H1 (cell line): ENCODE results near the gene IGFBP3. TPM values are rescaled to one million over a fixed set of nuclear protein-coding genes. Genes with fewer than 3 reads are reported as not detected.
A peak's percentile ranks its signal among the peaks of the same experiment; 100 is the strongest.

Experiments used
- CTCF ChIA-PET: fragments of 300-600 bp; sonication (Branson Sonifier 250); formaldehyde crosslinking; loops from one replicate; lab custom pipeline; 2021; ENCODE audit not compliant: partially characterized antibody; lab: Charles Lee
- POLR2A ChIA-PET: fragments of 300-600 bp; sonication (Branson Sonifier 250); formaldehyde crosslinking; loops from one replicate; lab custom pipeline; 2021; ENCODE audit warnings: inconsistent platforms; ENCODE audit not compliant: partially characterized antibody; lab: Charles Lee
- DNase-seq, 2 experiments: peaks; one replicate each; pipeline versions ENCODE4 v3.0.0 to v3.0.0-alpha.2; 2010 to 2022; ENCODE audit warnings: low spot score in 2 of 2, low read depth in 1 of 2, mixed read lengths in 1 of 2
- FAIRE-seq: peaks from 2 replicates; lab custom pipeline; 2011; peaks lifted over from hg19 to GRCh38; lab: Jason Lieb, UNC
- H2AFZ ChIP-seq: 2 replicates; pipeline ENCODE4 v1.8.1; 2012; ENCODE audit warnings: low read length, inconsistent platforms
- H2AK5ac ChIP-seq: 2 replicates; pipeline ENCODE4 v1.6.1; 2013; ENCODE audit warnings: low read depth, low read length
- H2BK120ac ChIP-seq: replicated peaks from 2 replicates; pipeline ENCODE3; 2013; ENCODE audit warnings: low read depth, low read length, inconsistent platforms
- H2BK12ac ChIP-seq: 2 replicates; pipeline ENCODE4 v1.6.1; 2013; ENCODE audit warnings: low read depth, low read length
- H2BK15ac ChIP-seq: 2 replicates; pipeline ENCODE4 v1.6.1; 2013; ENCODE audit warnings: low read length
- H2BK20ac ChIP-seq: 2 replicates; pipeline ENCODE4 v1.6.1; 2013; ENCODE audit warnings: low read length
- H2BK5ac ChIP-seq: 2 replicates; pipeline ENCODE4 v1.6.1; 2013; ENCODE audit warnings: low read depth, low read length
- H3K14ac ChIP-seq: 2 replicates; pipeline ENCODE4 v1.6.1; 2013; ENCODE audit warnings: inconsistent platforms; ENCODE audit not compliant: insufficient read length
- H3K18ac ChIP-seq: 2 replicates; pipeline ENCODE4 v1.6.1; 2013; ENCODE audit warnings: low read length; ENCODE audit errors: extremely low read depth
- H3K23ac ChIP-seq: 2 replicates; pipeline ENCODE4 v1.6.1; 2013; ENCODE audit warnings: inconsistent platforms; ENCODE audit not compliant: insufficient read length
- H3K23me2 ChIP-seq: 2 replicates; pipeline ENCODE4 v1.6.1; 2013; ENCODE audit warnings: low read depth, low read length
- H3K27ac ChIP-seq: 2 replicates; pipeline ENCODE4 v1.6.1; 2011; ENCODE audit warnings: low read depth, low read length, inconsistent platforms
- H3K27me3 ChIP-seq, 4 experiments: replicated peaks in 1 of 4; 1 replicate in 1 of 4; 2 replicates in 3 of 4; pipeline versions ENCODE4 v1.6.1 to v1.8.1; 2011 to 2013; ENCODE audit warnings: low read length in 3 of 4, mild to moderate bottlenecking in 3 of 4, inconsistent platforms in 2 of 4, mixed read lengths in 2 of 4, moderate library complexity in 1 of 4; ENCODE audit not compliant: control insufficient read depth in 3 of 4, insufficient read depth in 3 of 4; ENCODE audit errors: extremely low read depth in 1 of 4
- H3K36me3 ChIP-seq, 4 experiments: 2 replicates each; pipeline versions ENCODE4 v1.6.1 to v1.8.1; 2011 to 2013; ENCODE audit warnings: mild to moderate bottlenecking in 4 of 4, low read length in 3 of 4, moderate library complexity in 2 of 4, control low read depth in 1 of 4, inconsistent platforms in 1 of 4; ENCODE audit not compliant: insufficient read depth in 4 of 4, control insufficient read depth in 2 of 4
- H3K4ac ChIP-seq: replicated peaks from 2 replicates; pipeline ENCODE3; 2013; ENCODE audit warnings: low read length, low read depth, mixed read lengths, inconsistent platforms; ENCODE audit not compliant: insufficient read length
- H3K4me1 ChIP-seq, 4 experiments: replicated peaks in 1 of 4; 1 replicate in 1 of 4; 2 replicates in 3 of 4; pipeline versions ENCODE4 v1.6.1 to v1.8.1; 2011 to 2013; ENCODE audit warnings: low read length in 3 of 4, inconsistent platforms in 2 of 4, mixed read lengths in 1 of 4; ENCODE audit not compliant: insufficient read depth in 4 of 4, control insufficient read depth in 3 of 4
- H3K4me2 ChIP-seq, 2 experiments: 2 replicates each; pipeline versions ENCODE4 v1.6.1 to v1.8.1; 2011 to 2013; ENCODE audit warnings: low read depth in 2 of 2, low read length in 2 of 2, control low read depth in 1 of 2, inconsistent platforms in 1 of 2, mild to moderate bottlenecking in 1 of 2; ENCODE audit not compliant: insufficient read depth in 1 of 2
- H3K4me3 ChIP-seq, 4 experiments: fragments of 200-600, 300-600 bp in 1 of 4; sonication (generic), shearing (Covaris generic), sonication (Bioruptor Twin) in 1 of 4; 2 replicates each; pipeline versions ENCODE4 v1.5.1 to v1.8.1; 2011 to 2016; ENCODE audit warnings: low read length in 4 of 4, low read depth in 3 of 4, control low read depth in 2 of 4, inconsistent platforms in 2 of 4, mild to moderate bottlenecking in 2 of 4, mixed read lengths in 1 of 4, moderate library complexity in 1 of 4; ENCODE audit not compliant: insufficient read depth in 2 of 4; ENCODE audit errors: extremely low read depth in 1 of 4
- H3K56ac ChIP-seq: replicated peaks from 2 replicates; pipeline ENCODE3; 2013; ENCODE audit warnings: low read depth, mild to moderate bottlenecking, mixed read lengths, low read length, inconsistent platforms; ENCODE audit not compliant: insufficient read length
- H3K79me1 ChIP-seq: 2 replicates; pipeline ENCODE4 v1.6.1; 2013; ENCODE audit warnings: low read depth, low read length, control low read depth
- H3K79me2 ChIP-seq, 2 experiments: 2 replicates each; pipeline versions ENCODE4 v1.6.1 to v1.8.1; 2012 to 2013; ENCODE audit warnings: low read length in 2 of 2, mild to moderate bottlenecking in 2 of 2, inconsistent platforms in 1 of 2; ENCODE audit not compliant: insufficient read depth in 2 of 2, control insufficient read depth in 1 of 2
- H3K9ac ChIP-seq, 4 experiments: replicated peaks in 1 of 4; 1 replicate in 1 of 4; 2 replicates in 3 of 4; pipeline versions ENCODE4 v1.6.1 to v1.8.1; 2011 to 2013; ENCODE audit warnings: low read depth in 3 of 4, low read length in 3 of 4, control low read depth in 2 of 4, mild to moderate bottlenecking in 2 of 4, moderate library complexity in 2 of 4, inconsistent platforms in 1 of 4; ENCODE audit errors: extremely low read depth in 1 of 4
- H3K9me3 ChIP-seq, 2 experiments: 2 replicates each; pipeline versions ENCODE4 v1.6.1 to v1.8.1; 2012 to 2013; ENCODE audit warnings: mild to moderate bottlenecking in 2 of 2, moderate library complexity in 2 of 2, control low read depth in 1 of 2, inconsistent platforms in 1 of 2, low read depth in 1 of 2, low read length in 1 of 2, mixed read lengths in 1 of 2; ENCODE audit not compliant: insufficient read depth in 2 of 2
- H4K20me1 ChIP-seq, 2 experiments: replicated peaks in 1 of 2; 2 replicates each; pipeline versions ENCODE3 to v1.8.1; 2011 to 2013; ENCODE audit warnings: inconsistent platforms in 2 of 2, low read length in 2 of 2, mild to moderate bottlenecking in 1 of 2; ENCODE audit not compliant: insufficient read depth in 2 of 2, control insufficient read depth in 1 of 2
- H4K5ac ChIP-seq: 2 replicates; pipeline ENCODE4 v1.6.1; 2013; ENCODE audit warnings: low read length, low read depth, mixed read lengths, inconsistent platforms; ENCODE audit not compliant: insufficient read length
- H4K8ac ChIP-seq: 2 replicates; pipeline ENCODE4 v1.8.0; 2013; ENCODE audit warnings: mild to moderate bottlenecking, moderate library complexity, low read length, inconsistent platforms; ENCODE audit not compliant: insufficient read depth; ENCODE audit errors: extremely low read depth
- H4K91ac ChIP-seq: replicated peaks from 2 replicates; pipeline ENCODE3; 2013; ENCODE audit warnings: low read length, mixed read lengths, inconsistent platforms; ENCODE audit not compliant: insufficient read length
- BRCA1 ChIP-seq: IDR thresholded peaks from 2 replicates; pipeline ENCODE4 v1.6.1; 2012; ENCODE audit warnings: low read depth, low read length, improper control_type of control experiment
- EGR1 ChIP-seq: IDR thresholded peaks from 2 replicates; pipeline ENCODE4 v1.6.1; 2011; ENCODE audit warnings: low read depth, low read length, borderline replicate concordance
- FOSL1 ChIP-seq: IDR thresholded peaks from 2 replicates; pipeline ENCODE4 v1.6.1; 2011; ENCODE audit warnings: mild to moderate bottlenecking, low read depth, low read length, moderate library complexity; ENCODE audit not compliant: insufficient read depth
- GABPA ChIP-seq: IDR thresholded peaks from 2 replicates; pipeline ENCODE4 v1.6.1; 2011; ENCODE audit warnings: mild to moderate bottlenecking, low read length, moderate library complexity, borderline replicate concordance; ENCODE audit not compliant: insufficient read depth
- JUN ChIP-seq: IDR thresholded peaks from 2 replicates; pipeline ENCODE4 v1.6.1; 2011; ENCODE audit warnings: low read depth, mild to moderate bottlenecking, improper control_type of control experiment, low read length
- RXRA ChIP-seq: IDR thresholded peaks from 2 replicates; pipeline ENCODE4 v1.6.1; 2011; ENCODE audit warnings: low read depth, mild to moderate bottlenecking, low read length, moderate library complexity; ENCODE audit not compliant: insufficient read depth
- SIN3A ChIP-seq, 2 experiments: IDR thresholded peaks in 1 of 2; conservative IDR thresholded peaks in 1 of 2; 2 replicates each; pipeline ENCODE4 v1.6.1; 2011 to 2012; ENCODE audit warnings: low read length in 2 of 2, improper control_type of control experiment in 1 of 2, low read depth in 1 of 2, mild to moderate bottlenecking in 1 of 2
- TAF1 ChIP-seq: IDR thresholded peaks from 2 replicates; pipeline ENCODE4 v1.6.1; 2011; ENCODE audit warnings: mild to moderate bottlenecking, low read depth, low read length
- WGBS, 2 experiments: shearing (Covaris generic) in 1 of 2; methylation state at CpG; one replicate each; pipeline versions ENCODE4 v1.1.6 to v1.1.7; 2013 to 2015; ENCODE audit warnings: low lambda C conversion rate in 2 of 2, mixed read lengths in 2 of 2, inconsistent platforms in 1 of 2, low coverage in 1 of 2, missing lambda C conversion rate in 1 of 2; ENCODE audit not compliant: insufficient replicate concordance in 2 of 2, insufficient coverage in 1 of 2, insufficient read length in 1 of 2; ENCODE audit errors: extremely low coverage in 1 of 2, missing lambda C conversion rate in 1 of 2; 5-methylcytosine and 5-hydroxymethylcytosine counted together
- polyA plus RNA-seq, 7 experiments: library from polyadenylated mRNA; depleted of rRNA in 3 of 7; stranded (reverse) in 5 of 7; unstranded in 2 of 7; fragments of >200 nt in 5 of 7; fragments of 200-250 nt in 2 of 7; gene quantifications; 1 replicate in 5 of 7; 2 replicates in 1 of 7; 4 replicates in 1 of 7; pipeline versions ENCODE4 v1.2.1 to v1.2.3, GENCODE V29; 2011 to 2013; ENCODE audit warnings: missing spikeins in 2 of 7, mixed read lengths in 2 of 7
- total RNA-seq: library from RNA; stranded (reverse); fragmentation: NEBNext Ultra II Directional; extraction: Animal tissue kit (Norgen Biotek cat#: 25700); gene quantifications from 2 replicates; pipeline ENCODE4 v1.2.1, GENCODE V29; 2021
- TF ChIP-seq, protein P1 (sequence below): IDR thresholded peaks from 2 replicates; pipeline ENCODE4 v1.6.1; 2012; ENCODE audit warnings: inconsistent platforms
- TF ChIP-seq, protein P2 (sequence below): IDR thresholded peaks from 2 replicates; pipeline ENCODE4 v1.6.1; 2012; ENCODE audit warnings: inconsistent platforms

IGFBP3 gene
- total and polyA plus RNA-seq, 2 of the 8 experiments (the other 6 are each of a cell fraction or from before 2014, with no cell fraction given): 5.5 to 12.1 TPM

DNA sequence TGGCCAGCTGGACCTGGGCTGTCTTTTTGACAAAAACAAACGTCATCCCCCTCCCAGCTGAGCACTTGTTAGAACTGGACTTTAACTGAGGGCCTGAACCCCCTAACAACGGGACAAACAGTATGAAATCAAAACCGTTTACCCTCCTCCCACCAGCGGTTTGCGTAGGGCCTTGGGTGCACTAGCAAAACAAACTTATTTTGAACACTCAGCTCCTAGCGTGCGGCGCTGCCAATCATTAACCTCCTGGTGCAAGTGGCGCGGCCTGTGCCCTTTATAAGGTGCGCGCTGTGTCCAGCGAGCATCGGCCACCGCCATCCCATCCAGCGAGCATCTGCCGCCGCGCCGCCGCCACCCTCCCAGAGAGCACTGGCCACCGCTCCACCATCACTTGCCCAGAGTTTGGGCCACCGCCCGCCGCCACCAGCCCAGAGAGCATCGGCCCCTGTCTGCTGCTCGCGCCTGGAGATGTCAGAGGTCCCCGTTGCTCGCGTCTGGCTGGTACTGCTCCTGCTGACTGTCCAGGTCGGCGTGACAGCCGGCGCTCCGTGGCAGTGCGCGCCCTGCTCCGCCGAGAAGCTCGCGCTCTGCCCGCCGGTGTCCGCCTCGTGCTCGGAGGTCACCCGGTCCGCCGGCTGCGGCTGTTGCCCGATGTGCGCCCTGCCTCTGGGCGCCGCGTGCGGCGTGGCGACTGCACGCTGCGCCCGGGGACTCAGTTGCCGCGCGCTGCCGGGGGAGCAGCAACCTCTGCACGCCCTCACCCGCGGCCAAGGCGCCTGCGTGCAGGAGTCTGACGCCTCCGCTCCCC, 32.7 kb downstream of the IGFBP3 start, which contains the start of gene IGFBP1:
Gene IGFBP1 (plus strand): TSS at position 304 of the 808 bp plus-strand sequence. CDS start 165 bp downstream, at position 469.
- Histone ChIP-seq H3K14ac (no peak within 1 kb of the TSS), H2BK20ac (no peak within 1 kb of the TSS; the same call in 1 of the 2 replicates), H4K5ac (no peak within 1 kb of the TSS), H3K27me3 (peaks cover 23 to 42% (median 35%) of the 10 kb centered on the region in 4 experiments), H3K79me2 (no peaks in the 10 kb centered on the region), H3K56ac (no peak within 1 kb of the TSS), H2BK15ac (no peak within 1 kb of the TSS), H3K9ac (peak within 1 kb of the TSS in 1 of 4 experiments; percentile 51; a peak in 1 of 7 replicates), H3K4ac (no peak within 1 kb of the TSS), H2BK120ac (no peak within 1 kb of the TSS), H2AK5ac (no peak within 1 kb of the TSS), H2BK5ac (no peak within 1 kb of the TSS), H3K23me2 (peaks cover 11% of the 10 kb centered on the region; the same call in 1 of the 2 replicates), H3K79me1 (no peaks in the 10 kb centered on the region), H3K4me3 (peak within 1 kb of the TSS; percentile 36 to 60 (median 44); a peak in 7 of 8 replicates), H4K91ac (no peak within 1 kb of the TSS), H2AFZ (no peak within 1 kb of the TSS), H4K20me1 (no peaks in the 10 kb centered on the region), H3K36me3 (no peaks in the 10 kb centered on the region), H3K23ac (no peak within 1 kb of the TSS), H3K18ac (no peak within 1 kb of the TSS; the same call in none of the 2 replicates), H3K27ac (no peak within 1 kb of the TSS), H2BK12ac (peak within 1 kb of the TSS; percentile 80; the same call in 1 of the 2 replicates), H3K4me1 (peaks cover 2 to 15% (median 9%) of the 10 kb centered on the region in 4 experiments), H3K4me2 (peak within 1 kb of the TSS; percentile 92 to 94), H4K8ac (no peak within 1 kb of the TSS), H3K9me3 (no peaks in the 10 kb centered on the region)
- no peak for FAIRE-seq
- DNase-seq: peak in 1 of 2 experiments; percentile 60
- ChIA-PET CTCF (interaction anchor here (0.5 to 3.8 kb wide), 8 partner anchors 17 to 1330 kb away, joined by 3 to 22 read pairs (median 5); no protein-coding TSS in a partner anchor), POLR2A (interaction anchor here (1.1 kb wide), 1 partner anchor 33 kb away, joined by 5 read pairs; the partner anchor contains the start of gene IGFBP3)
- 10% methylated on average over 49 of the region's 73 CpGs; no CpG with 5 or more reads in 1 of the 2 experiments for WGBS, 2 experiments
- no peak for TF ChIP-seq TAF1
- TF ChIP-seq, protein P1, sequence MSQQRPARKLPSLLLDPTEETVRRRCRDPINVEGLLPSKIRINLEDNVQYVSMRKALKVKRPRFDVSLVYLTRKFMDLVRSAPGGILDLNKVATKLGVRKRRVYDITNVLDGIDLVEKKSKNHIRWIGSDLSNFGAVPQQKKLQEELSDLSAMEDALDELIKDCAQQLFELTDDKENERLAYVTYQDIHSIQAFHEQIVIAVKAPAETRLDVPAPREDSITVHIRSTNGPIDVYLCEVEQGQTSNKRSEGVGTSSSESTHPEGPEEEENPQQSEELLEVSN: peak; percentile 80
- TF ChIP-seq, protein P2, sequence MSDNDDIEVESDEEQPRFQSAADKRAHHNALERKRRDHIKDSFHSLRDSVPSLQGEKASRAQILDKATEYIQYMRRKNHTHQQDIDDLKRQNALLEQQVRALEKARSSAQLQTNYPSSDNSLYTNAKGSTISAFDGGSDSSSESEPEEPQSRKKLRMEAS: peak; percentile 90
- 0 out of 2 replicates have a peak, but pooled peaks have one; percentile 41 for TF ChIP-seq GABPA
- no peak for TF ChIP-seq BRCA1
- TF ChIP-seq RXRA: no peak
- TF ChIP-seq JUN: no peak
- no peak for TF ChIP-seq EGR1
- no peak for TF ChIP-seq SIN3A (conservative IDR thresholded peaks at IDR 0.05 in 1 of 2, IDR thresholded peaks at IDR 0.05 in 1 of 2; ENCODE audit: low read depth in 1 of 2, low read length in 2 of 2)
- no peak for TF ChIP-seq FOSL1
